Loucy (cell line): Measurements from ENCODE around the gene ABCG4.

Experiments
- H2AFZ ChIP-seq: fragments of 200-600 bp; sonication (generic); 2 replicates; pipeline ENCODE4 v1.6.0; 2016; ENCODE audit warnings: antibody characterized with exemption, mild to moderate bottlenecking, low read length, moderate library complexity
- H3F3A ChIP-seq: fragments of 200-600 bp; 2 replicates; pipeline ENCODE4 v1.6.0; 2016; ENCODE audit warnings: antibody characterized with exemption, low read depth, mild to moderate bottlenecking
- H3K27me3 ChIP-seq: fragments of 200-600 bp; sonication (generic); 2 replicates; pipeline ENCODE4 v1.6.1; 2014; ENCODE audit warnings: low read length, mild to moderate bottlenecking; ENCODE audit not compliant: insufficient read depth, poor library complexity, severe bottlenecking
- H3K36me3 ChIP-seq: fragments of 200-600 bp; sonication (generic); 2 replicates; pipeline ENCODE4 v1.6.1; 2016; ENCODE audit warnings: low read length; ENCODE audit not compliant: insufficient read depth
- H3K4me1 ChIP-seq: fragments of 200-600 bp; sonication (generic); 2 replicates; pipeline ENCODE4 v1.5.1; 2014; ENCODE audit warnings: low read length, mild to moderate bottlenecking; ENCODE audit not compliant: insufficient read depth, poor library complexity, severe bottlenecking
- H3K4me2 ChIP-seq: fragments of 200-600 bp; sonication (generic); 2 replicates; pipeline ENCODE4 v1.6.0; 2014; ENCODE audit warnings: antibody characterized with exemption, low read length, low read depth, mild to moderate bottlenecking; ENCODE audit not compliant: poor library complexity, severe bottlenecking
- H3K4me3 ChIP-seq: fragments of 200-600 bp; sonication (generic); 2 replicates; pipeline ENCODE4 v1.5.1; 2014; ENCODE audit warnings: low read length, mild to moderate bottlenecking, mixed read lengths; ENCODE audit not compliant: poor library complexity, severe bottlenecking
- H3K79me2 ChIP-seq: fragments of 200-600 bp; sonication (generic); 2 replicates; pipeline ENCODE4 v1.6.1; 2014; ENCODE audit warnings: low read length; ENCODE audit not compliant: insufficient read depth
- H3K9ac ChIP-seq: fragments of 200-600 bp; sonication (generic); 2 replicates; pipeline ENCODE4 v1.6.0; 2014; ENCODE audit warnings: mild to moderate bottlenecking, low read depth, low read length, moderate library complexity; ENCODE audit not compliant: poor library complexity, severe bottlenecking
- H3K9me2 ChIP-seq: fragments of 200-600 bp; sonication (generic); replicated peaks from 2 replicates; pipeline ENCODE4 v1.6.1; 2016; ENCODE audit warnings: low read depth, low read length, mixed read lengths
- H3K9me3 ChIP-seq: fragments of 200-600 bp; sonication (generic); 2 replicates; pipeline ENCODE4 v1.6.1; 2014; ENCODE audit warnings: mild to moderate bottlenecking, antibody characterized with exemption, low read length, low read depth; ENCODE audit not compliant: insufficient read depth
- H4K20me1 ChIP-seq: fragments of 200-600 bp; sonication (generic); 2 replicates; pipeline ENCODE4 v1.6.0; 2014; ENCODE audit warnings: antibody characterized with exemption, low read length, mild to moderate bottlenecking; ENCODE audit not compliant: insufficient read depth, poor library complexity, severe bottlenecking
- CTCF ChIP-seq: fragments of 200-600 bp; sonication (generic); conservative IDR thresholded peaks from 2 replicates; pipeline ENCODE4 v1.5.1; 2014; ENCODE audit warnings: mild to moderate bottlenecking, antibody characterized with exemption, low read length
- EZH2phosphoT487 ChIP-seq: fragments of 200-600 bp; IDR thresholded peaks from 2 replicates; pipeline ENCODE4 v1.6.1; 2018; ENCODE audit warnings: antibody characterized with exemption, mild to moderate bottlenecking, moderate library complexity, borderline replicate concordance

Gene ABCG4

GRCh38 chr11:119178166-119178680, 29.4 kb downstream of the ABCG4 start:
- Histone ChIP-seq H3F3A (no peaks in the 10 kb centered on the region), H2AFZ (no peak overlapping the region), H3K4me2 (peak overlapping the region; percentile 65), H4K20me1 (no peaks in the 10 kb centered on the region), H3K9me2 (no peaks in the 10 kb centered on the region), H3K9ac (peak overlapping the region; percentile 69), H3K79me2 (peaks cover 5% of the 10 kb centered on the region; the same call in 1 of the 2 replicates), H3K27me3 (no peaks in the 10 kb centered on the region), H3K4me1 (peaks cover 32% of the 10 kb centered on the region), H3K36me3 (no peaks in the 10 kb centered on the region), H3K9me3 (no peaks in the 10 kb centered on the region), H3K4me3 (peak overlapping the region; percentile 9)
- no peak for TF ChIP-seq EZH2phosphoT487

- no peak for TF ChIP-seq EZH2phosphoT487
- TF ChIP-seq CTCF: no peak
Observed at GRCh38 chr11:119179342-119179741, 30.5 kb downstream of the ABCG4 start.

GRCh38 chr11:119179983-119180382, 31.1 kb downstream of the ABCG4 start:
- peaks cover 26% of the 10 kb centered on the region for H3K4me1 ChIP-seq
- no peaks in the 10 kb centered on the region for H4K20me1 ChIP-seq

More at GRCh38 chr11:119179342-119179741, 30.5 kb downstream of the ABCG4 start:
- Histone ChIP-seq H3K27me3 (no peaks in the 10 kb centered on the region), H3K9me2 (no peaks in the 10 kb centered on the region), H3K36me3 (no peaks in the 10 kb centered on the region), H4K20me1 (no peaks in the 10 kb centered on the region), H3K9me3 (no peaks in the 10 kb centered on the region), H3K9ac (no peak overlapping the region), H3K79me2 (peaks cover 5% of the 10 kb centered on the region; the same call in 1 of the 2 replicates), H3K4me1 (peaks cover 32% of the 10 kb centered on the region), H3K4me2 (no peak overlapping the region), H2AFZ (no peak overlapping the region), H3K4me3 (no peak overlapping the region), H3F3A (no peaks in the 10 kb centered on the region)

More at GRCh38 chr11:119179983-119180382, 31.1 kb downstream of the ABCG4 start:
- Histone ChIP-seq H3K36me3 (no peaks in the 10 kb centered on the region), H3K4me3 (no peak overlapping the region), H3K9me2 (no peaks in the 10 kb centered on the region), H3K9ac (no peak overlapping the region), H2AFZ (no peak overlapping the region), H3K27me3 (no peaks in the 10 kb centered on the region), H3K4me2 (no peak overlapping the region), H3F3A (no peaks in the 10 kb centered on the region), H3K79me2 (peaks cover 5% of the 10 kb centered on the region; the same call in 1 of the 2 replicates), H3K9me3 (no peaks in the 10 kb centered on the region)
- TF ChIP-seq EZH2phosphoT487 (no peak), CTCF (no peak)
